GM12891 (cell line): ENCODE data around the gene ACAA2.

ENCODE experiments used
- POLR2A ChIP-seq: IDR thresholded peaks from 2 replicates; pipeline ENCODE4 v1.6.1; 2011; ENCODE audit warnings: low read depth, low read length, control low read depth
- POLR2AphosphoS5 ChIP-seq: IDR thresholded peaks from 2 replicates; pipeline ENCODE4 v1.6.1; 2011; ENCODE audit warnings: low read depth, low read length, control low read depth
- SPI1 ChIP-seq: IDR thresholded peaks from 2 replicates; pipeline ENCODE4 v1.6.1; 2011; ENCODE audit warnings: low read depth, low read length, control low read depth
- TAF1 ChIP-seq: IDR thresholded peaks from 2 replicates; pipeline ENCODE4 v1.6.1; 2011; ENCODE audit warnings: low read depth, low read length, control low read depth

- TF ChIP-seq POLR2AphosphoS5 = no peak
- TF ChIP-seq POLR2A = no peak
- no peak for TF ChIP-seq SPI1
- TF ChIP-seq TAF1 = no peak
Observed at GRCh38 chr18:49845629-49846360, 32.5 kb upstream of the ACAA2 start.
